ENCODE measurements around the gene DNAJC11. TPM values are rescaled to one million over a fixed set of nuclear protein-coding genes. Genes with fewer than 3 reads are reported as not detected.

DNAJC11 gene
- total RNA-seq, 1 experiment from 2014 or later = 75.6 TPM

- ChIA-PET RAD21 (ENCODE audit: low non-redundant PET in 1 of 2, low total read pairs in 2 of 2, uncharacterized antibody in 2 of 2, unreplicated experiment in 2 of 2) (no interaction called here), CTCF (no interaction called here), POLR2A (no interaction called here)
- H3K36me3 ChIP-seq (ENCODE audit: control insufficient read depth in 1 of 2, insufficient read depth in 2 of 2, low read length in 2 of 2) = peaks cover 13 to 29% of the 10 kb centered on the region in 2 experiments
- H3K4me2 ChIP-seq (ENCODE audit: low read length) = no peak overlapping the region
- H3K9me3 ChIP-seq (ENCODE audit: control insufficient read depth in 1 of 2, insufficient read depth in 1 of 2, low read depth in 1 of 2, low read length in 2 of 2) = no peaks in the 10 kb centered on the region
- H3K4me1 ChIP-seq (ENCODE audit: control insufficient read depth in 1 of 2, insufficient read depth in 2 of 2, low read length in 2 of 2) = no peaks in the 10 kb centered on the region
- H3K79me2 ChIP-seq (ENCODE audit: insufficient read depth, low read length) = peaks cover 11% of the 10 kb centered on the region; the same call in 1 of the 2 replicates
- DNase-seq (ENCODE audit: low read depth, low spot score) = no peak
- H2AFZ ChIP-seq (ENCODE audit: low read depth, low read length, poor library complexity, severe bottlenecking) = no peak overlapping the region
- intact Hi-C loops (cut with micrococcal nuclease) = no loop called here
- no peak overlapping the region for H3K9ac ChIP-seq (ENCODE audit: low read length)
- no peak overlapping the region for H3K4me3 ChIP-seq (replicated peaks in 1 of 2; ENCODE audit: low read depth in 1 of 2, low read length in 2 of 2)
- H4K20me1 ChIP-seq (ENCODE audit: insufficient read depth) = no peaks in the 10 kb centered on the region
- no peak overlapping the region for H3K27ac ChIP-seq (ENCODE audit: low read depth, low read length)
- TF ChIP-seq FOSL1 (IDR thresholded peaks at IDR 0.05; ENCODE audit: low read depth) = no peak
- no peak for TF ChIP-seq SRF (IDR thresholded peaks at IDR 0.05; ENCODE audit: low read depth)
- TF ChIP-seq EZH2phosphoT487 (IDR thresholded peaks at IDR 0.05; ENCODE audit: borderline replicate concordance) = no peak
- TF ChIP-seq TCF7L2 (IDR thresholded peaks at IDR 0.05; ENCODE audit: borderline replicate concordance, extremely low read depth, insufficient read depth, insufficient read length) = no peak
- no peak for TF ChIP-seq CBX3 (IDR thresholded peaks at IDR 0.05; ENCODE audit: low read depth)
- no peak for TF ChIP-seq ZFX (IDR thresholded peaks at IDR 0.05)
- TF ChIP-seq POLR2A (IDR thresholded peaks at IDR 0.05; ENCODE audit: borderline replicate concordance, extremely low read depth, insufficient read depth, insufficient read length) = no peak
- TF ChIP-seq CEBPB (IDR thresholded peaks at IDR 0.05; ENCODE audit: low read depth) = no peak
- no peak for TF ChIP-seq CTCF (IDR thresholded peaks at IDR 0.05 in 2 of 3, conservative IDR thresholded peaks at IDR 0.05 in 1 of 3; ENCODE audit: borderline replicate concordance in 1 of 3, insufficient read depth in 1 of 3, low read depth in 2 of 3, low read length in 2 of 3)
- TF ChIP-seq MAX (IDR thresholded peaks at IDR 0.05) = no peak
- TF ChIP-seq EZH2 (IDR thresholded peaks at IDR 0.05) = no peak
- TF ChIP-seq ELF1 (IDR thresholded peaks at IDR 0.05; ENCODE audit: borderline replicate concordance, low read depth) = no peak
- TF ChIP-seq JUND (IDR thresholded peaks at IDR 0.05) = no peak
- no peak for TF ChIP-seq SIN3A (IDR thresholded peaks at IDR 0.05; ENCODE audit: low read depth)
- no peak for TF ChIP-seq RAD21 (IDR thresholded peaks at IDR 0.05; ENCODE audit: low read depth)
- TF ChIP-seq ZNF274 (IDR thresholded peaks at IDR 0.05; ENCODE audit: low read depth, low read length) = no peak
- TF ChIP-seq ATF3 (IDR thresholded peaks at IDR 0.05) = no peak
- TF ChIP-seq REST (IDR thresholded peaks at IDR 0.05; ENCODE audit: low read depth) = no peak
- no peak for TF ChIP-seq EGR1 (IDR thresholded peaks at IDR 0.05; ENCODE audit: low read depth)
- no peaks in the 10 kb centered on the region for H3K27me3 ChIP-seq (ENCODE audit: insufficient read depth, low read length)
- ATAC-seq = no peak
- H3K9me2 ChIP-seq (ENCODE audit: insufficient read depth) = no peaks in the 10 kb centered on the region
- BruUV-seq (replicated peaks) = no TSS peak
These were observed 48.6 kb downstream of the DNAJC11 start for GRCh38 chr1:6652986-6653385.

Measured in HCT116 (cell line).